NCI-H82 treated with DMSO at 0.1 percent for 48 hours (cell line): ENCODE results near the gene SPTB.

Experiments used
- DNase-seq: peaks from one replicate; lab custom pipeline; 2025; ENCODE audit not compliant: unreplicated experiment; lab: John Stamatoyannopoulos, UW

Gene SPTB

GRCh38 chr14:64889352-64889751, 9.6 kb upstream of the SPTB start:
- DNase-seq: no peak

- DNase-seq: no peak
Observed at GRCh38 chr14:64885559-64885958, 5.9 kb upstream of the SPTB start.

GRCh38 chr14:64880221-64881121, 764 bp upstream of the SPTB start:
- no peak for DNase-seq

- DNase-seq: no peak
Observed at GRCh38 chr14:64878837-64879634, 671 bp downstream of the SPTB start.

GRCh38 chr14:64877846-64878245, 1.9 kb downstream of the SPTB start:
- no peak for DNase-seq

GRCh38 chr14:64875350-64875749, 4.4 kb downstream of the SPTB start:
- no peak for DNase-seq

GRCh38 chr14:64873506-64874219, 6.0 kb downstream of the SPTB start:
- DNase-seq: no peak

- no peak for DNase-seq
Observed at GRCh38 chr14:64871344-64871743, 8.4 kb downstream of the SPTB start.

- DNase-seq: no peak
Observed at GRCh38 chr14:64870160-64870559, 9.5 kb downstream of the SPTB start.

- DNase-seq: no peak
Observed at GRCh38 chr14:64868841-64869240, 10.9 kb downstream of the SPTB start.

- no peak for DNase-seq
Observed at GRCh38 chr14:64868379-64868778, 11.3 kb downstream of the SPTB start.

- DNase-seq: no peak
Observed at GRCh38 chr14:64867182-64867581, 12.5 kb downstream of the SPTB start.

- DNase-seq: no peak
Observed at GRCh38 chr14:64865992-64866391, 13.7 kb downstream of the SPTB start.

- DNase-seq: no peak
Observed at GRCh38 chr14:64865109-64865508, 14.6 kb downstream of the SPTB start.

GRCh38 chr14:64864258-64864657, 15.4 kb downstream of the SPTB start:
- DNase-seq: no peak

- DNase-seq: no peak
Observed at GRCh38 chr14:64861916-64862315, 17.8 kb downstream of the SPTB start.

GRCh38 chr14:64860039-64860438, 19.7 kb downstream of the SPTB start:
- DNase-seq: no peak

- no peak for DNase-seq
Observed at GRCh38 chr14:64857979-64858744, 21.5 kb downstream of the SPTB start.

GRCh38 chr14:64856529-64857445, 22.9 kb downstream of the SPTB start:
- no peak for DNase-seq
